HEK293T (cell line): ENCODE results near the gene ZBED4.

Source experiments
- FOXM1 ChIP-seq: fragments of 450-650 bp; IDR thresholded peaks from 2 replicates; pipeline ENCODE4 v1.6.1; 2017; ENCODE audit warnings: mild to moderate bottlenecking, borderline replicate concordance
- SP1 ChIP-seq: fragments of 450-650 bp; IDR thresholded peaks from 2 replicates; pipeline ENCODE4 v1.6.1; 2017
- TARDBP ChIP-seq: fragments of 450-650 bp; IDR thresholded peaks from 2 replicates; pipeline ENCODE4 v1.6.1; 2016
- TF ChIP-seq, protein P1 (sequence below): fragments of 450-650 bp; IDR thresholded peaks from 2 replicates; pipeline ENCODE4 v1.6.1; 2016

DNA sequence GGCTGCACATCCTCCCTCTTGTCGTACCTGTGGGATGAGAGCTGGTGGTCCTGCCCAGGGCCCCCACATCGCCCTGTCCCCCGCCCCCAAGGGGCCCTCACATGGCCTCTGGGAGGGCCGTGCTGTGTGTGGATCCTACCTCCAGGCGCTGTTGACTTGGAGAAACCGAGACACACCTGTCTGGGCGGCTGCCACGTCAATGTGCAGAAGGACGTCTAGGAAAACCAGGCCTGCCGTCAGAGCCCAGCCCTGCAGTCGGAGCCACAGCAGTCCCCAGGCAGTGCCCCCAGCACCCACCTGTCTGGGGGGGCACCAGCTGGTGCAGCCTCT, 50.4 kb downstream of the ZBED4 start:
- TF ChIP-seq SP1, result no peak
- TF ChIP-seq TARDBP, result no peak
- TF ChIP-seq, protein P1, sequence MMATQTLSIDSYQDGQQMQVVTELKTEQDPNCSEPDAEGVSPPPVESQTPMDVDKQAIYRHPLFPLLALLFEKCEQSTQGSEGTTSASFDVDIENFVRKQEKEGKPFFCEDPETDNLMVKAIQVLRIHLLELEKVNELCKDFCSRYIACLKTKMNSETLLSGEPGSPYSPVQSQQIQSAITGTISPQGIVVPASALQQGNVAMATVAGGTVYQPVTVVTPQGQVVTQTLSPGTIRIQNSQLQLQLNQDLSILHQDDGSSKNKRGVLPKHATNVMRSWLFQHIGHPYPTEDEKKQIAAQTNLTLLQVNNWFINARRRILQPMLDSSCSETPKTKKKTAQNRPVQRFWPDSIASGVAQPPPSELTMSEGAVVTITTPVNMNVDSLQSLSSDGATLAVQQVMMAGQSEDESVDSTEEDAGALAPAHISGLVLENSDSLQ, result no peak
- no peak for TF ChIP-seq FOXM1
